ENCODE results near the gene SEL1L3. TPM values are rescaled to one million over a fixed set of nuclear protein-coding genes. Genes with fewer than 3 reads are reported as not detected.
A peak's percentile ranks its signal among the peaks of the same experiment; 100 is the strongest.

The SEL1L3 gene
- total and polyA plus RNA-seq, 2 donors (not counting 1 experiment from before 2014, with no cell fraction given) = 13.2 to 56.3 TPM

DNA sequence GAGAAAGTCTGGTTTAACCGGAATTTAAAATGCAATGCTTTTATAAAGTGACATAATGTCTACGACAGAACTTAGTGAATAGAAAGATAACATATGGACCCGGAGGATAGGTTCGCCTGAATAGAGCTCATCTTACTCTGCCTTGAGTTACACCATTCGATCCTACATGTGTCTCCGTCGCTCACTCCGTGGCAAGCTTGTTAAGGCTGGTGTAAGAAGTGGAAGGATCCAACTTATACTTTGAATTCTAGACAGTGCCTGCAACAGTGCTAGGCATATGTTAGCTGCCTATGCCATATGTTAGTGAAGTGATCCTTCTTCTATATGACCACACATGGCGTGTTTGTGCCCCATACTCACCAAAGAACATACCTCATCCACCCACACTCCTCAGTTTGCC is 50.9 kb downstream of the SEL1L3 start:
- Histone ChIP-seq H3K4me3 (replicated peaks in 1 of 4; ENCODE audit: control extremely low read depth in 1 of 4, insufficient read depth in 1 of 4, low read depth in 3 of 4, low read length in 4 of 4) (no peak overlapping the region), H3K4me1 (ENCODE audit: control insufficient read depth, extremely low read depth, insufficient read depth, low read length) (peaks cover 7% of the 10 kb centered on the region), H3K4me2 (ENCODE audit: extremely low read depth, insufficient read depth, low read length) (no peak overlapping the region), H3K36me3 (ENCODE audit: control insufficient read depth, insufficient read depth, low read length) (no peaks in the 10 kb centered on the region), H2AFZ (ENCODE audit: low read length) (no peak overlapping the region), H3K79me2 (ENCODE audit: control insufficient read depth, insufficient read depth, low read length) (no peaks in the 10 kb centered on the region), H4K20me1 (ENCODE audit: control insufficient read depth, extremely low read depth, insufficient read depth, low read length) (no peaks in the 10 kb centered on the region), H3K27me3 (ENCODE audit: control insufficient read depth, insufficient read depth, low read length) (no peaks in the 10 kb centered on the region), H3K9ac (ENCODE audit: insufficient read depth, low read length) (no peak overlapping the region), H3K27ac (ENCODE audit: insufficient read depth, low read length) (no peak overlapping the region), H3K9me3 (ENCODE audit: control insufficient read depth, insufficient read depth, low read depth, low read length) (no peaks in the 10 kb centered on the region)
- TF ChIP-seq EZH2 (IDR thresholded peaks at IDR 0.05; ENCODE audit: low read length, missing control alignments) = no peak
- TF ChIP-seq CTCF (conservative IDR thresholded peaks at IDR 0.05 in 1 of 2, IDR thresholded peaks at IDR 0.05 in 1 of 2; ENCODE audit: low read depth in 1 of 2, low read length in 2 of 2) = no peak
- DNase-seq (ENCODE audit: low read depth in 2 of 2) = no peak

GRCh38 chr4:25811374-25811690 is 51.5 kb downstream of the SEL1L3 start:
- peaks cover 2% of the 10 kb centered on the region for H3K4me1 ChIP-seq (ENCODE audit: control insufficient read depth, extremely low read depth, insufficient read depth, low read length)
- H3K27me3 ChIP-seq (ENCODE audit: control insufficient read depth, insufficient read depth, low read length) = no peaks in the 10 kb centered on the region
- no peak overlapping the region for H3K27ac ChIP-seq (ENCODE audit: insufficient read depth, low read length)
- no peak overlapping the region for H3K4me2 ChIP-seq (ENCODE audit: extremely low read depth, insufficient read depth, low read length)
- no peak overlapping the region for H3K9ac ChIP-seq (ENCODE audit: insufficient read depth, low read length)
- TF ChIP-seq EZH2 (IDR thresholded peaks at IDR 0.05; ENCODE audit: low read length, missing control alignments) (no peak), CTCF (conservative IDR thresholded peaks at IDR 0.05 in 1 of 2, IDR thresholded peaks at IDR 0.05 in 1 of 2; ENCODE audit: low read depth in 1 of 2, low read length in 2 of 2) (no peak)
- no peaks in the 10 kb centered on the region for H3K36me3 ChIP-seq (ENCODE audit: control insufficient read depth, insufficient read depth, low read length)
- no peaks in the 10 kb centered on the region for H3K79me2 ChIP-seq (ENCODE audit: control insufficient read depth, insufficient read depth, low read length)
- no peak overlapping the region for H2AFZ ChIP-seq (ENCODE audit: low read length)
- H3K9me3 ChIP-seq (ENCODE audit: control insufficient read depth, insufficient read depth, low read depth, low read length) = no peaks in the 10 kb centered on the region
- DNase-seq (ENCODE audit: low read depth in 2 of 2) = peak; percentile 19 to 90
- H4K20me1 ChIP-seq (ENCODE audit: control insufficient read depth, extremely low read depth, insufficient read depth, low read length) = no peaks in the 10 kb centered on the region
- H3K4me3 ChIP-seq (replicated peaks in 1 of 4; ENCODE audit: control extremely low read depth in 1 of 4, insufficient read depth in 1 of 4, low read depth in 3 of 4, low read length in 4 of 4) = no peak overlapping the region

DNA sequence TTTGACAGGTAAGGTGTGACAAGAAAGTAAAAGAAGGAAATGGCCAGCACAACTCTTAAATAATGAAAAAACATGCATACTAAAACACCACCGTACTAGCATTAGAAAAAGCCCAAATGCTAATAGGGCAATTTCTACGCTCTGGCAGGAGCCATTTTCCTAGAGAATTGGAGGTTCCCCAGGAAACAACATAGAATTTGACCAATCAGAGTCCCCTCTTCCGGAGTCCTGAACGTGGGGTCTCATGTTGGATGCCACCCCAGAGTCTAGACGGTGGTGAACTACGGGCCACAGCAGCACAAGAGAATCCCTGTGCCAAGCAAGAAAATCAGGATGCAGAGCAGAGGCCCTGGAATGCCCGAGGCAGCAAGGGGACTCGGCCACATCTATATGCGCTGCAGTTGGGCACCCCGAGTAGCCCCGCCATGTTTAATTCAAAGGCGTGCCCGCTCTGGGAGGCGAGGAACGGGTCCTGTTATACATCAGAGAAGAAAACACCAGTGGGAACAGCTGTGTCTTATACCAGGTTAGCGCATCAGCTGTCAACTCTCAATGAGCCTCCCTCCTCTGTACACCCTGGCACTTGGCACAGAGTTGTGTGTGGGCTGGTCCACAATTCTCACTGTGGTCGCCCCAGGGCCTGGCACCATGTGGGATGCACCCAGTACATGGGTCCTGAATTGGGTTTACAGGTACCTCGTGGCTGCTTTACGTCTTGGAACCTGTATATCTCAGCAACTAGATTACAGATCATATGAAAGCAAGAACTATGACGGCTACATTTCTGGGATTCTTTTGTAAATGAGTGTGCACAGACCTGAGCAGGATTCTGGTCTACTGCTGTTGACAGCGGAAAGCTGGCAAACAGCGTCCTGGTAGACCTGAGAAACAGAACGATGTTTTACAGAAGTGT is 52.1 kb downstream of the SEL1L3 start:
- no peak overlapping the region for H3K9ac ChIP-seq (ENCODE audit: insufficient read depth, low read length)
- no peaks in the 10 kb centered on the region for H3K27me3 ChIP-seq (ENCODE audit: control insufficient read depth, insufficient read depth, low read length)
- H3K9me3 ChIP-seq (ENCODE audit: control insufficient read depth, insufficient read depth, low read depth, low read length) = no peaks in the 10 kb centered on the region
- H3K36me3 ChIP-seq (ENCODE audit: control insufficient read depth, insufficient read depth, low read length) = no peaks in the 10 kb centered on the region
- no peaks in the 10 kb centered on the region for H4K20me1 ChIP-seq (ENCODE audit: control insufficient read depth, extremely low read depth, insufficient read depth, low read length)
- DNase-seq (ENCODE audit: low read depth in 2 of 2) = peak in 1 of 2 donors; percentile 88
- H3K4me1 ChIP-seq (ENCODE audit: control insufficient read depth, extremely low read depth, insufficient read depth, low read length) = no peaks in the 10 kb centered on the region
- TF ChIP-seq CTCF (conservative IDR thresholded peaks at IDR 0.05 in 1 of 2, IDR thresholded peaks at IDR 0.05 in 1 of 2; ENCODE audit: low read depth in 1 of 2, low read length in 2 of 2) = no peak
- no peak for TF ChIP-seq EZH2 (IDR thresholded peaks at IDR 0.05; ENCODE audit: low read length, missing control alignments)
- H3K4me3 ChIP-seq (replicated peaks in 1 of 4; ENCODE audit: control extremely low read depth in 1 of 4, insufficient read depth in 1 of 4, low read depth in 3 of 4, low read length in 4 of 4) = no peak overlapping the region
- H2AFZ ChIP-seq (ENCODE audit: low read length) = no peak overlapping the region
- no peak overlapping the region for H3K4me2 ChIP-seq (ENCODE audit: extremely low read depth, insufficient read depth, low read length)
- H3K79me2 ChIP-seq (ENCODE audit: control insufficient read depth, insufficient read depth, low read length) = no peaks in the 10 kb centered on the region
- H3K27ac ChIP-seq (ENCODE audit: insufficient read depth, low read length) = no peak overlapping the region
